ENCODE results near the gene CPNE9.

CPNE9 gene

GRCh38 chr3:9695746-9696145 lies 7.9 kb upstream of the CPNE9 start:
- TF ChIP-seq, protein P1, sequence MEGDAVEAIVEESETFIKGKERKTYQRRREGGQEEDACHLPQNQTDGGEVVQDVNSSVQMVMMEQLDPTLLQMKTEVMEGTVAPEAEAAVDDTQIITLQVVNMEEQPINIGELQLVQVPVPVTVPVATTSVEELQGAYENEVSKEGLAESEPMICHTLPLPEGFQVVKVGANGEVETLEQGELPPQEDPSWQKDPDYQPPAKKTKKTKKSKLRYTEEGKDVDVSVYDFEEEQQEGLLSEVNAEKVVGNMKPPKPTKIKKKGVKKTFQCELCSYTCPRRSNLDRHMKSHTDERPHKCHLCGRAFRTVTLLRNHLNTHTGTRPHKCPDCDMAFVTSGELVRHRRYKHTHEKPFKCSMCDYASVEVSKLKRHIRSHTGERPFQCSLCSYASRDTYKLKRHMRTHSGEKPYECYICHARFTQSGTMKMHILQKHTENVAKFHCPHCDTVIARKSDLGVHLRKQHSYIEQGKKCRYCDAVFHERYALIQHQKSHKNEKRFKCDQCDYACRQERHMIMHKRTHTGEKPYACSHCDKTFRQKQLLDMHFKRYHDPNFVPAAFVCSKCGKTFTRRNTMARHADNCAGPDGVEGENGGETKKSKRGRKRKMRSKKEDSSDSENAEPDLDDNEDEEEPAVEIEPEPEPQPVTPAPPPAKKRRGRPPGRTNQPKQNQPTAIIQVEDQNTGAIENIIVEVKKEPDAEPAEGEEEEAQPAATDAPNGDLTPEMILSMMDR (conservative IDR thresholded peaks at IDR 0.05) = no peak
- H3K27ac ChIP-seq = no peak overlapping the region

DNA sequence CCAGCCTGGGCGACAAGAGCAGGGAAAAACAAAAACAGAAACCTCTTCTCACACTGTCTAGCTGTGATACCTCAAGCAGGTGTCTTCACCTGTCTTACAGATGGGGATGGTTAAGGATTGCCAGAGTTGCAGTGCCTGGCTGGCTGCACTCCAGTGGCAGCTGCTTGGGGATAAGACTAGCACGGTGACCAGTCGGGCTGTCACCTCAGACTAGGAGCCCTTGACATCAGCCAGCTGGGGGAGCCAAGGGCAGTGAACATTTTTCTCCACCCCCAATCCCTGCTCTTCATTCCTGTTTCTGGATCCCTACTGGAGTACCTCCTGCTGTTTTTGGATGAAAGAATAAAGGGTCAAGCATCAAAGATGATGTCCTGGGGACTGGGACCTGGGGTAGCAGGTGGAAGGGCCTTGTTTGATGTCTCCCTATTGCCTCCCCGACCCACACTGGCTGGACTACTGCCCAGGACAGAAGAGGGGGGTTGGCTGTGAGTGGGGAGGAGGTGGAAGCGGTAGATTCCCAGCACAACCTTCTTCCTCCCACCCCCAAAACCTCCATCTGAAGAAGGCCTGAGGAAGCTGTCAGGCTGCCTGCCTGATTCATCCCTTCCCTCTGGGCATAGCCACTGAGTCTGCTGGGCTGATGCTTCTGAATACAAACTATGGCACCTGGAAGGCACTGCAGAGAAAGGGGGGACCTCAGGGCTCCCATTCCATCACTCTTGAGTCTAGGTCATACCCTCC lies 7.0 kb upstream of the CPNE9 start:
- H3K27ac ChIP-seq = no peak overlapping the region
- TF ChIP-seq, protein P1 (conservative IDR thresholded peaks at IDR 0.05) = no peak

DNA sequence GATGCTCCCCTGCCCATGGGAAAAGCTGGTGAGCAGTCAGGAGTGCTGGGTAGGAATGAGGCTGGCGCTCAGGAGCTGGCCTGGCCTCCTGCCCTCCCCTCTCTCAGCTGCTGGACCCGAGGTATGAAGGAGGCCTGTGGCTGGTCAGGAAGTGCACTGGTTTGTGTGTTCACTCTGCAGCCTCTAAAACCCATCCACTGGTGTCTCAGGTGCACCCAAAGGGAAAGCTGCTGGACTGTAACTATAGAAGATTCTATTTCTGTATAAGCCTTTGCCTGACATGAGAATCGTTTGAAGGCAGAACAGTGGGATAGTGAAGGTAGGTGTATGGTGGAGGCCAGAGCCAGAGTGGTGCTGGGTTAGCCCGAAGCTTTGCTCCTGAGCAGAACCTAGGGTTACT lies 5.7 kb upstream of the CPNE9 start:
- TF ChIP-seq, protein P1 (conservative IDR thresholded peaks at IDR 0.05) = no peak
- H3K27ac ChIP-seq = no peak overlapping the region

DNA sequence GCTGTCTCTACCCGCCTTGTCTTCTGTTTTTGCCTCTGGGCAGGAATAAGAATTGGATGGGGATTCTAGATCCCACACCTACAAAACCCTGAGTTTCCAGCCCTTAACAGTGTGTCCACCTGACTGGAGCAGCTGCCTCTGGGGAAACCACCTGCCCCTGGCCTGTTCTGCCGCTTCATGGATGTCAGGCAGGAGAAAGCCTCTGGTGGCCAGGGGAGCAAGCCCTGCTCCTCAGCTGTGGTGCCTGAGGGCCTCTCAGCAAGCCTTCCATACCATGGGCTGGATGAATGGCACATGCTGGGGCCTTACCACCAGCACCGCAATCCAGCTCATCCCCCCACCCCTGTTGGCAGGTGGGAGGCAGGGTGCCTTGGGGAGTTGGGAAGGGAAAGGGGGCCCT lies 5.3 kb upstream of the CPNE9 start:
- TF ChIP-seq, protein P1 (conservative IDR thresholded peaks at IDR 0.05) = no peak
- H3K27ac ChIP-seq = no peak overlapping the region

DNA sequence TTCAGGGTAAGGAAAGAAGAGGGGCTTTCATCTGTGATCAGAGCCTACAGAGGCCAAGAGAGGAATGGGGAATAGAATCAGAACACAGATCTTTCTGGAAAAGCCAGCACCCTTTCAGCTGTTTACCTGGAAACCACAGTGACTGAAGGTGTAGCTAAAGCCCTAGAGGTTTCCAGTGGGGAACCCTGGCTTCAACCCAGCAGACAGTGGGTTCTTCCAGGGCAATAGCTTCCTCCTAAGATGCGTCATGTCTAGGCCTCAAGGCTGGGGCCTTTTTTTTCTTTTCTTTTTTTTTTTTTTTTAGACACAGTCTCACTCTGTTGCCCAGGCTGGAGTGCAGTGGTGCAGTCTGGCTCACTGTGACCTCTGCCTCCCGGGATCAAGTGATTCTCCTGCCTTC lies 3.1 kb upstream of the CPNE9 start:
- TF ChIP-seq, protein P1 (conservative IDR thresholded peaks at IDR 0.05) = no peak
- no peak overlapping the region for H3K27ac ChIP-seq

GRCh38 chr3:9701006-9701405 lies 2.6 kb upstream of the CPNE9 start:
- no peak overlapping the region for H3K27ac ChIP-seq
- TF ChIP-seq, protein P1 (conservative IDR thresholded peaks at IDR 0.05) = no peak

DNA sequence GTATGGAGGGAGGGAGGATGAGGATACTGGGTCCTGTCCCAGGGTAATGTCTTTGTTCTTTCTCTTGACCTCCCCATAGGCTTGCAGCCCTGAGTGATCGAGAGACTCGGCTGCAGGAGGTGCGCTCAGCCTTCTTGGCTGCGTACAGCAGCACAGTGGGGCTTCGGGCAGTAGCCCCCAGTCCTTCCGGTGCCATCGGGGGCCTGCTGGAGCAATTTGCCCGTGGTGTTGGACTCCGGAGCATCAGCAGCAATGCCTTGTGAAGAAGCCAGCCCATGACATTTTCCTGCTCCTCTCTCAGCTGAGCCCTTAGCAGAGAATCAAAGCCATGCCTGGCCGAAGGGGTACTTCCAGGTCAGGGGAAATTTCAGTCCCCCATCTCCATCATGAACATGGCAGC lies 1.9 kb upstream of the CPNE9 start:
- TF ChIP-seq, protein P1 (conservative IDR thresholded peaks at IDR 0.05) = no peak

More for the DNA sequence above, 1.9 kb upstream of the CPNE9 start:
- no peak overlapping the region for H3K27ac ChIP-seq
